Uterus (tissue), 2 donors: ENCODE results near the gene SUCLG2.

Source experiments
- CTCF ChIP-seq, 4 experiments: fragments of 200-600 bp in 2 of 4; fragments of 450-650 bp in 2 of 4; sonication (generic) in 2 of 4; IDR thresholded peaks; one replicate each; pipeline ENCODE4 v1.5.1; 2016 to 2019; ENCODE audit warnings: antibody characterized with exemption in 4 of 4, mild to moderate bottlenecking in 2 of 4, moderate library complexity in 1 of 4
- POLR2A ChIP-seq, 2 donors: fragments of 450-650 bp; IDR thresholded peaks; one replicate each; pipeline ENCODE4 v1.6.1; 2016; ENCODE audit warnings: antibody characterized with exemption in 2 of 2, mild to moderate bottlenecking in 1 of 2, moderate library complexity in 1 of 2

GRCh38 chr3:67609709-67610108 is 44.7 kb downstream of the SUCLG2 start:
- TF ChIP-seq CTCF (IDR thresholded peaks at IDR 0.05) (no peak), POLR2A (IDR thresholded peaks at IDR 0.05) (no peak)
